Measurements from ENCODE around the gene JAM3.

GRCh38 chr11:134157451-134157850 lies 88.6 kb downstream of the JAM3 start:
- TF ChIP-seq CTCF (IDR thresholded peaks at IDR 0.05; ENCODE audit: low read depth, low read length, poor library complexity, severe bottlenecking) = no peak
- no peak for TF ChIP-seq EZH2phosphoT487 (IDR thresholded peaks at IDR 0.05; ENCODE audit: borderline replicate concordance, low read length)

Data from DOHH2 (cell line).